Aorta (tissue), 5 donors: Measurements from ENCODE around the gene PAQR8. TPM values are rescaled to one million over a fixed set of nuclear protein-coding genes. Genes with fewer than 3 reads are reported as not detected.

Experiments used
- ATAC-seq: fragments of 200-7000 bp; cut with Tn5 transposase; one replicate; pipeline ENCODE4 v1.9.1; 2022; ENCODE audit warnings: moderate library complexity; ENCODE audit not compliant: low FRiP score
- DNase-seq, 2 donors: peaks; one replicate each; pipeline ENCODE4 v3.0.0-alpha.2; 2020
- H3K27ac ChIP-seq, 2 donors: one replicate each; pipeline ENCODE4 v1.5.1; 2013; ENCODE audit warnings: low read length in 2 of 2, mild to moderate bottlenecking in 2 of 2, moderate library complexity in 2 of 2, control low read depth in 1 of 2, inconsistent platforms in 1 of 2, low read depth in 1 of 2
- H3K27me3 ChIP-seq, 2 donors: one replicate each; pipeline ENCODE4 v1.6.1; 2013; ENCODE audit warnings: control low read depth in 1 of 2, low read length in 1 of 2, mild to moderate bottlenecking in 1 of 2, moderate library complexity in 1 of 2; ENCODE audit not compliant: insufficient read depth in 2 of 2, control insufficient read depth in 1 of 2
- H3K36me3 ChIP-seq, 2 donors: one replicate each; pipeline ENCODE4 v1.6.1; 2013; ENCODE audit warnings: control low read depth in 1 of 2, low read length in 1 of 2, mild to moderate bottlenecking in 1 of 2; ENCODE audit not compliant: insufficient read depth in 2 of 2, control insufficient read depth in 1 of 2
- H3K4me1 ChIP-seq, 2 donors: one replicate each; pipeline ENCODE4 v1.6.1; 2013; ENCODE audit warnings: low read length in 2 of 2, control low read depth in 1 of 2, mild to moderate bottlenecking in 1 of 2, moderate library complexity in 1 of 2; ENCODE audit not compliant: insufficient read depth in 2 of 2, control insufficient read depth in 1 of 2
- H3K4me3 ChIP-seq, 2 donors: one replicate each; pipeline ENCODE4 v1.5.1; 2013; ENCODE audit warnings: low read length in 2 of 2, control low read depth in 1 of 2, mild to moderate bottlenecking in 1 of 2
- H3K9me3 ChIP-seq: one replicate; pipeline ENCODE4 v1.6.1; 2013; ENCODE audit warnings: mild to moderate bottlenecking, low read length; ENCODE audit not compliant: control insufficient read depth
- WGBS, 2 donors: extraction: QIAGEN DNeasy Blood & Tissue Kit; methylation state at CpG; one replicate each; pipeline ENCODE4 v1.1.7; 2013; 5-methylcytosine and 5-hydroxymethylcytosine counted together
- intact Hi-C, 2 donors: fragments of 100-400 bp; cut with DNase I; formaldehyde crosslinking; loops; one replicate each; pipeline versions ENCODE4 v1.14.2 to v1.15.0; 2022
- polyA plus RNA-seq, 2 donors: library from polyadenylated mRNA; stranded (reverse); fragments of 200-250 nt; gene quantifications; one replicate each; pipeline ENCODE4 v1.2.3, GENCODE V29; 2013
- total RNA-seq, 2 donors: library from RNA; stranded (reverse); fragmentation: NEBNext Ultra II Directional; extraction: Animal tissue kit (Norgen Biotek cat#: 25700); gene quantifications; one replicate each; pipeline ENCODE4 v1.2.1, GENCODE V29; 2021
- donor health status: healthy with polysubstance abuse.
- donor health status: Bipolar disorder and iron deficiency.
- donor health status: DM: no; HTN: no; CAD: no.
- donor health status: DM: no; HTN: no; CAD: no.
- donor health status: DM: yes; HTN: yes; CAD: no.

Gene PAQR8
- total and polyA plus RNA-seq, 4 donors = 1.7 to 6.5 (median 3.6) TPM

GRCh38 chr6:52435345-52435744 is 73.4 kb downstream of the PAQR8 start:
- ATAC-seq = no peak
- no peaks in the 10 kb centered on the region for H3K27me3 ChIP-seq
- no peaks in the 10 kb centered on the region for H3K9me3 ChIP-seq
- H3K4me1 ChIP-seq = no peaks in the 10 kb centered on the region
- intact Hi-C loops = no loop called here
- H3K27ac ChIP-seq = no peak overlapping the region
- peaks cover 0 to 2% of the 10 kb centered on the region in 2 donors for H3K36me3 ChIP-seq
- DNase-seq = no peak
- H3K4me3 ChIP-seq = no peak overlapping the region
- WGBS, 2 donors = 81 to 94% methylated on average over 1 of the region's 1 CpG

GRCh38 chr6:52438926-52439325 is 77.0 kb downstream of the PAQR8 start:
- Histone ChIP-seq H3K4me1 (no peaks in the 10 kb centered on the region), H3K4me3 (no peak overlapping the region), H3K9me3 (no peaks in the 10 kb centered on the region), H3K27ac (no peak overlapping the region), H3K36me3 (peaks cover 0 to 2% of the 10 kb centered on the region in 2 donors), H3K27me3 (no peaks in the 10 kb centered on the region)
- no peak for ATAC-seq
- DNase-seq = no peak
- intact Hi-C loops = no loop called here
- 62 to 63% methylated on average over 2 of the region's 2 CpGs for WGBS, 2 donors

- intact Hi-C loops = no loop called here
- no peaks in the 10 kb centered on the region for H3K9me3 ChIP-seq
- no peak overlapping the region for H3K4me3 ChIP-seq
- no peaks in the 10 kb centered on the region for H3K36me3 ChIP-seq
- H3K4me1 ChIP-seq = no peaks in the 10 kb centered on the region
- no peak for DNase-seq
- H3K27ac ChIP-seq = no peak overlapping the region
- no peak for ATAC-seq
- no peaks in the 10 kb centered on the region for H3K27me3 ChIP-seq
- 63 to 95% methylated on average over 2 of the region's 2 CpGs for WGBS, 2 donors
Observed at GRCh38 chr6:52454556-52454955, 92.6 kb downstream of the PAQR8 start.

- H3K4me1 ChIP-seq = no peaks in the 10 kb centered on the region
- H3K4me3 ChIP-seq = no peak overlapping the region
- H3K27me3 ChIP-seq = no peaks in the 10 kb centered on the region
- intact Hi-C loops = no loop called here
- H3K36me3 ChIP-seq = no peaks in the 10 kb centered on the region
- 97 to 98% methylated on average over 2 of the region's 2 CpGs for WGBS, 2 donors
- DNase-seq = no peak
- no peak overlapping the region for H3K27ac ChIP-seq
- H3K9me3 ChIP-seq = no peaks in the 10 kb centered on the region
- ATAC-seq = no peak
Observed at GRCh38 chr6:52457096-52457495, 95.1 kb downstream of the PAQR8 start.

Other genes with a start within 250 kb of the PAQR8 start
- gene IL17A, start 175.8 kb upstream of the PAQR8 start, total RNA-seq = not detected
- not detected for gene IL17A, start 175.8 kb upstream of the PAQR8 start, polyA plus RNA-seq
- gene IL17F, start 117.7 kb upstream of the PAQR8 start, total RNA-seq = not detected
- not detected for gene IL17F, start 117.7 kb upstream of the PAQR8 start, polyA plus RNA-seq
- gene MCM3, start 77.4 kb upstream of the PAQR8 start, total RNA-seq = 10 to 100 TPM; 24.5 to 30.5 TPM
- gene MCM3, start 77.4 kb upstream of the PAQR8 start, polyA plus RNA-seq = 10 to 100 TPM; 11.6 to 21.6 TPM
- 10 to 100 TPM; 13.2 to 29.0 TPM for gene EFHC1, start 58.2 kb downstream of the PAQR8 start, total RNA-seq
- 10 to 100 TPM in 1 of 2 donors, 1 to 10 TPM in 1; 3.0 to 51.5 TPM for gene EFHC1, start 58.2 kb downstream of the PAQR8 start, polyA plus RNA-seq
- 10 to 100 TPM; 38.0 to 39.5 TPM for gene TRAM2, start 214.9 kb downstream of the PAQR8 start, total RNA-seq
- 10 to 100 TPM in 1 of 2 donors, 1 to 10 TPM in 1; 7.5 to 22.6 TPM for gene TRAM2, start 214.9 kb downstream of the PAQR8 start, polyA plus RNA-seq